Dendritic cell treated with granulocyte-macrophage colony-stimulating factor and Interleukin-4, amounts not matched to agents 40 ng/mL and 50 ng/mL, for 4 days (primary cell): ENCODE results near the gene MEPE.
A peak's percentile ranks its signal among the peaks of the same experiment; 100 is the strongest.

Source experiments
- H3K27ac Mint-ChIP-seq: one replicate; pipeline ENCODE4 v1.8.0; 2022; ENCODE audit warnings: mild to moderate bottlenecking, mixed read lengths
- H3K27me3 Mint-ChIP-seq: one replicate; pipeline ENCODE4 v1.8.0; 2022; ENCODE audit warnings: mild to moderate bottlenecking, mixed read lengths
- H3K36me3 Mint-ChIP-seq: one replicate; pipeline ENCODE4 v1.8.0; 2022; ENCODE audit warnings: low read depth, mixed read lengths
- H3K4me1 Mint-ChIP-seq: one replicate; pipeline ENCODE4 v1.8.0; 2022; ENCODE audit warnings: low read depth, mixed read lengths
- H3K4me3 Mint-ChIP-seq: one replicate; pipeline ENCODE4 v1.8.0; 2022; ENCODE audit warnings: mild to moderate bottlenecking, moderate library complexity, mixed read lengths
- H3K9me3 Mint-ChIP-seq: one replicate; pipeline ENCODE4 v1.8.0; 2022; ENCODE audit warnings: mixed read lengths
- intact Hi-C: fragments of 100-400 bp; cut with micrococcal nuclease; formaldehyde crosslinking; loops from one replicate; pipeline ENCODE4 v1.15.0; 2022

MEPE gene

GRCh38 chr4:87824352-87824751, 8.4 kb upstream of the MEPE start:
- intact Hi-C loops: no loop called here
- no peak overlapping the region for H3K4me3 Mint-ChIP-seq
- H3K27ac Mint-ChIP-seq: no peak overlapping the region
- no peaks in the 10 kb centered on the region for H3K36me3 Mint-ChIP-seq
- H3K9me3 Mint-ChIP-seq: no peaks in the 10 kb centered on the region
- peaks cover 5% of the 10 kb centered on the region for H3K4me1 Mint-ChIP-seq
- no peaks in the 10 kb centered on the region for H3K27me3 Mint-ChIP-seq

GRCh38 chr4:87834401-87834800, 1.6 kb downstream of the MEPE start:
- Mint-ChIP-seq H3K27me3 (peaks cover 2% of the 10 kb centered on the region), H3K36me3 (no peaks in the 10 kb centered on the region), H3K9me3 (no peaks in the 10 kb centered on the region), H3K27ac (no peak overlapping the region), H3K4me3 (no peak overlapping the region), H3K4me1 (peaks cover 15% of the 10 kb centered on the region)
- intact Hi-C loops: no loop called here

DNA sequence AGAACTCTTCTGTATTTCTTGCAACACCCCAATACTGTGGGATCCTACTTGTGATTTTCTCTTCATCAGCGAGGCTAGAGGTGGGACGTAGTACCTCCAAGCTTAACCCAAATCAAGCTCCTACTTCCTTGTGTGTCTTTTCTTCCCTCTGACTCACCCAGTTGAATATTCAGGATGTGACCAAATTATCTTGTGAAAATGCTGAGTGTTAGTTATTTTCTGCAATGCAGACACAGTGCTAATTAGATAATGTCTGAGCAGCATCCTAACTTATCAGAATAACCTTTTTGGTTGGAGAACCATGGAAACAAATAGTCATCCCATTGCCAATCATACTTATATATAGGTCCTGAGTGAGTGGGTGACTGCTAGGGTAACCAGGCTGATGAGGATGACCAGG, 2.4 kb downstream of the MEPE start:
- H3K4me3 Mint-ChIP-seq: no peak overlapping the region
- H3K4me1 Mint-ChIP-seq: peaks cover 15% of the 10 kb centered on the region
- H3K27ac Mint-ChIP-seq: no peak overlapping the region
- intact Hi-C loops: no loop called here
- no peaks in the 10 kb centered on the region for H3K9me3 Mint-ChIP-seq
- no peaks in the 10 kb centered on the region for H3K27me3 Mint-ChIP-seq
- H3K36me3 Mint-ChIP-seq: no peaks in the 10 kb centered on the region

DNA sequence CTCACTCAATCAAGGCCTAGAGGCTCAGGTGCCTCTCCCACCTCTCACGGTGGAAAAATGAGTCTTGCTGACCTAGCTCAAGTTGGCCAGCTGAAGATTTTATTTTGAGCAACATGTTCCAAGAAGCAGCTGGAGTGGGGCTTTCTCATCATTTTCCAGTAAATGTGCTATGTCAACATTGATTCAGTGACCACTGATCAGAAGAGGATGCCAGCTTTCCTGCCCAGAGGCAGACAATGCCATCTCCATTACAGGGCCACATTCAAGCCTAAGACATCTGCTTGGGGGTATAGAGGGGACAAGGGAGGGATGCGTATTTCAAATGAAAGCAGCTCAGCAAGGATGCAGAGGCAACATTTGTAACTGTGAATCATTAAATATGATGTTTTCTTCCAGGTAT, 3.0 kb downstream of the MEPE start:
- intact Hi-C loops: no loop called here
- Mint-ChIP-seq H3K27me3 (no peaks in the 10 kb centered on the region), H3K27ac (no peak overlapping the region), H3K4me1 (peaks cover 15% of the 10 kb centered on the region), H3K9me3 (no peaks in the 10 kb centered on the region), H3K4me3 (no peak overlapping the region), H3K36me3 (no peaks in the 10 kb centered on the region)

GRCh38 chr4:87838205-87838604, 5.4 kb downstream of the MEPE start:
- intact Hi-C loops: no loop called here
- H3K36me3 Mint-ChIP-seq: no peaks in the 10 kb centered on the region
- no peak overlapping the region for H3K4me3 Mint-ChIP-seq

DNA sequence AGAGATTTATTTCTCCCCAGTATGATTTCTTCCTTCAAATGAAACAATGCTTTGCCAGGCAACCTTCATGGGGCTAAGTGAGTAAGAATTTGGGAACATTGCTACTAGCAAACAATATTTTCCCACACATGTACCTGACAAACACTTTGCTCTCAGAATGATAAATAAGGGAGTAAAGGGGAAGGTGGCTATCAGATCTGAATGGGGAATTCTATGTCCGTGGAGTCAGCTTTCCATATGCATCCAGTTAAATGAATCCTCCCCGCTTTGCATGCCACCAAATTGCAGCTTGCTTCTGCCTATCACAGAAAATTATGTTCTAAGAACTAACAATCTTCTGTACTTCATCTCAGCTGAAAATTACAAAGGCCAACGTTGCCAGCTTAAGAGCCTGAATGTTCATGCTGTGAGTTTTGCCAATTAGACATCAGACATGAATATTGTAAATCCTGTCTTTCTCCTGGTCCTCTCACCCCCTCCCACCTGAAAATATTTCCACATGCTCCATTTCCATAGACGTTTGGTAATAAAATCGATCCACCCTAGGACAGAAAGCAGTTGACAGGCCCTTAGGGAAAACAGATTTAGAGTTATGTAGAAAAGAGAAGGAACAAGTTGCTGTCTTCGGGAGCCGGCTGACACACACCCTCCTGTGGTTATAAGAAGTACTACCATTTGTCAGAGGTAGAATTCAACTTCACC, 6.3 kb downstream of the MEPE start:
- intact Hi-C loops: loop anchor here (1.0 kb wide), 2 partner anchors 160 to 342 kb away; no protein-coding TSS in a partner anchor
- H3K4me3 Mint-ChIP-seq: no peak overlapping the region
- no peaks in the 10 kb centered on the region for H3K9me3 Mint-ChIP-seq
- H3K36me3 Mint-ChIP-seq: no peaks in the 10 kb centered on the region
- H3K27ac Mint-ChIP-seq: no peak overlapping the region
- no peaks in the 10 kb centered on the region for H3K27me3 Mint-ChIP-seq
- H3K4me1 Mint-ChIP-seq: peaks cover 25% of the 10 kb centered on the region

More at GRCh38 chr4:87838205-87838604, 5.4 kb downstream of the MEPE start:
- no peaks in the 10 kb centered on the region for H3K27me3 Mint-ChIP-seq
- peaks cover 17% of the 10 kb centered on the region for H3K4me1 Mint-ChIP-seq
- no peak overlapping the region for H3K27ac Mint-ChIP-seq
- H3K9me3 Mint-ChIP-seq: no peaks in the 10 kb centered on the region

- no peak overlapping the region for H3K4me3 Mint-ChIP-seq
- H3K27me3 Mint-ChIP-seq: no peaks in the 10 kb centered on the region
- H3K4me1 Mint-ChIP-seq: peaks cover 30% of the 10 kb centered on the region
- H3K9me3 Mint-ChIP-seq: no peaks in the 10 kb centered on the region
- no peaks in the 10 kb centered on the region for H3K36me3 Mint-ChIP-seq
- intact Hi-C loops: loop anchor here (1.0 kb wide), 2 partner anchors 160 to 342 kb away; no protein-coding TSS in a partner anchor
- H3K27ac Mint-ChIP-seq: no peak overlapping the region
Measured at GRCh38 chr4:87839592-87839946, 6.8 kb downstream of the MEPE start.

DNA sequence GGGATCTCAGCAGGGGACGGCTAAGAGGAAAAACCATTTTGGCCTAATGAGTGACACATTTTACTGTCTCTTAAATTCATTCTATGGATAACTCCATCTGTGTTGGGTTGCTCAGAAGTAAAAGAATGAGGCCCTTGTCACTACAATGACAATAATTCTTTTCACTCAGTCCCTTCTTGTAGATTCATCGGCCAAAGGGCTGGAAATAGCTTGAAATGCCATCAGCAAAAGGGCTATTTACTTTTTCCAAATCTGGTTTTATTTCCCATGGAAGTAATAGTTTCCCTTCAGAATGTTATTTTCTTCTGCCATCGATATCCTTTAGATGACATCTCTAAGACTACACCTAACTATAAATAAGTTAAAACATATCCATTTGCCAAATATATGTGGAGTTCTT, 7.4 kb downstream of the MEPE start:
- intact Hi-C loops: no loop called here
- Mint-ChIP-seq H3K27ac (no peak overlapping the region), H3K4me3 (no peak overlapping the region), H3K27me3 (no peaks in the 10 kb centered on the region), H3K4me1 (peaks cover 28% of the 10 kb centered on the region), H3K36me3 (no peaks in the 10 kb centered on the region), H3K9me3 (no peaks in the 10 kb centered on the region)

DNA sequence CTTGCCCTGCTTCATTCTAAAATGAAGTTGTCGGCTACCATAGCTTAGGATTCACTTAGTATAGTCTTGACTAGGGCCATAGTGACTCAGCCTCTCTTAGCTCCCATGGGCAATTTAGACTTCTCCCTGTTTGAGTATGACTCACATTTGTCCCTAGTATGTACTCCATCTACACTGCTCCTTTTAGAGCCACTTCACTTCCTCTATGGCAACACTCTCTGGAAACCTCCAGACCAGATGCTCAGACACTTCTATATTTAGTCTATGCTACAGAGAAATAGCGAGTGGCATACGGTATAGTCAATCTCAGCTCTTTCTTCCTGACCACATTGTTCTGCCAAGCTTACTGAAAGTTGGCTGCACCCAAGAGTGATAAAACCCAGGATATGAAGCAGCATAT, 11.2 kb downstream of the MEPE start:
- Mint-ChIP-seq H3K4me1 (peaks cover 34% of the 10 kb centered on the region), H3K9me3 (no peaks in the 10 kb centered on the region), H3K27ac (peak overlapping the region; percentile 62), H3K36me3 (no peaks in the 10 kb centered on the region), H3K27me3 (peaks cover 7% of the 10 kb centered on the region), H3K4me3 (no peak overlapping the region)
- intact Hi-C loops: no loop called here

- Mint-ChIP-seq H3K36me3 (no peaks in the 10 kb centered on the region), H3K9me3 (no peaks in the 10 kb centered on the region), H3K4me3 (no peak overlapping the region), H3K4me1 (peaks cover 35% of the 10 kb centered on the region), H3K27ac (no peak overlapping the region), H3K27me3 (peaks cover 7% of the 10 kb centered on the region)
- intact Hi-C loops: no loop called here
Measured at GRCh38 chr4:87844452-87844851, 11.7 kb downstream of the MEPE start.

DNA sequence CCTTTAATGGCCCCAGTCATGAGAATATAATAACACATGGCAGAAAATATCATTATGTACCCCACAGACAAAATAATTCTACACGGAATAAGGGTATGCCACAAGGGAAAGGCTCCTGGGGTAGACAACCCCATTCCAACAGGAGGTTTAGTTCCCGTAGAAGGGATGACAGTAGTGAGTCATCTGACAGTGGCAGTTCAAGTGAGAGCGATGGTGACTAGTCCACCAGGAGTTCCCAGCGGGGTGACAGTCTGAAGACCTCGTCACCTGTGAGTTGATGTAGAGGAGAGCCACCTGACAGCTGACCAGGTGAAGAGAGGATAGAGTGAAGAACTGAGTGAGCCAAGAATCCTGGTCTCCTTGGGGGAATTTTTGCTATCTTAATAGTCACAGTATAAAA, 13.5 kb downstream of the MEPE start:
- Mint-ChIP-seq H3K4me3 (no peak overlapping the region), H3K9me3 (no peaks in the 10 kb centered on the region), H3K36me3 (no peaks in the 10 kb centered on the region), H3K4me1 (peaks cover 45% of the 10 kb centered on the region), H3K27me3 (peaks cover 7% of the 10 kb centered on the region), H3K27ac (no peak overlapping the region)
- intact Hi-C loops: loop anchor here (5.0 kb wide), 1 partner anchor 454 kb away; the partner anchor contains the start of gene HSD17B11

GRCh38 chr4:87848622-87849351, 16.0 kb downstream of the MEPE start:
- peaks cover 7% of the 10 kb centered on the region for H3K27me3 Mint-ChIP-seq
- H3K9me3 Mint-ChIP-seq: no peaks in the 10 kb centered on the region
- H3K4me3 Mint-ChIP-seq: no peak overlapping the region
- intact Hi-C loops: loop anchor here (1.0 to 5.0 kb wide), 2 partner anchors 169 to 456 kb away; partner anchors contain the start of gene HSD17B11
- H3K27ac Mint-ChIP-seq: no peak overlapping the region
- H3K36me3 Mint-ChIP-seq: no peaks in the 10 kb centered on the region
- peaks cover 50% of the 10 kb centered on the region for H3K4me1 Mint-ChIP-seq

DNA sequence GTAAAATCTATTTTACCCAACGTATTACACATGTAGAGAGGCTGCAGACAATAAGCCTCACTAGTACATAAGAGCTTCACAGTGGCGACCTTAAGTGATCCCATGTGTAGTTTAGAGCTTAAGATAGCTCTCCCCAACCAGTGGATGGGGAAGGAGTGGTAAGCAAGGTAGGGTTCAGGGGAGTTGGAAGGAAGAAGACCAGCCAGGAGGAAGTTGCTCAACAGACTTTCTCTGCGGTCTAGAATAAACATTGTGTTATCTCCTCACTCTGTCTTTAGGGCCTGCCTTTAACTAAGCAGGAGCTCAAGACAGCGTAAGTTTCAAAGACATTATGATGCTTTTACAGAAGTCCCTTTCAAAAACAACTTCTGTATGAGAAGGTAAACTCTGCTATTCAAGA, 16.8 kb downstream of the MEPE start:
- H3K27ac Mint-ChIP-seq: peak overlapping the region; percentile 34
- H3K4me1 Mint-ChIP-seq: peaks cover 42% of the 10 kb centered on the region

GRCh38 chr4:87851332-87851731, 18.6 kb downstream of the MEPE start:
- Mint-ChIP-seq H3K36me3 (no peaks in the 10 kb centered on the region), H3K4me3 (peak overlapping the region; percentile 60), H3K27ac (peak overlapping the region; percentile 81), H3K9me3 (no peaks in the 10 kb centered on the region), H3K4me1 (peaks cover 52% of the 10 kb centered on the region), H3K27me3 (peaks cover 2% of the 10 kb centered on the region)
- intact Hi-C loops: loop anchor here (5.0 kb wide), 2 partner anchors 354 to 361 kb away; no protein-coding TSS in a partner anchor

More for the DNA sequence above, 16.8 kb downstream of the MEPE start:
- intact Hi-C loops: loop anchor here (1.0 to 5.0 kb wide), 4 partner anchors 170 to 457 kb away; partner anchors contain the start of gene HSD17B11
- no peaks in the 10 kb centered on the region for H3K36me3 Mint-ChIP-seq
- H3K4me3 Mint-ChIP-seq: peak overlapping the region; percentile 1
- no peaks in the 10 kb centered on the region for H3K9me3 Mint-ChIP-seq
- H3K27me3 Mint-ChIP-seq: peaks cover 7% of the 10 kb centered on the region
